Skin of body (tissue), 3 donors: Measurements from ENCODE around the gene PCNX1. TPM values are rescaled to one million over a fixed set of nuclear protein-coding genes. Genes with fewer than 3 reads are reported as not detected.

Source experiments
- DNase-seq: peaks from one replicate; lab custom pipeline; 2025; lab: John Stamatoyannopoulos, UW
- small RNA-seq: library from RNA; depleted of rRNA; stranded (forward); fragments of <200 nt; gene quantifications from one replicate; pipeline ENCODE3, GENCODE V24; 2014; ENCODE audit warnings: low replicate concordance
- total RNA-seq: library from RNA; depleted of rRNA; stranded (reverse); fragments of >200 nt; gene quantifications from one replicate; pipeline ENCODE4 v1.2.3, GENCODE V29; 2014

Gene PCNX1
- total RNA-seq, 1 donor from 2014 or later = 79.1 TPM

GRCh38 chr14:71148627-71149026 lies 241.4 kb downstream of the PCNX1 start:
- no peak for DNase-seq

GRCh38 chr14:71150737-71151136 lies 243.5 kb downstream of the PCNX1 start:
- no peak for DNase-seq

GRCh38 chr14:71155743-71156142 lies 248.5 kb downstream of the PCNX1 start:
- DNase-seq = no peak

GRCh38 chr14:71163050-71163841 lies 256.0 kb downstream of the PCNX1 start:
- no peak for DNase-seq

GRCh38 chr14:71163842-71164629 lies 256.8 kb downstream of the PCNX1 start:
- DNase-seq = no peak

Small RNA genes lying within 50 kb of the gene (small RNA-seq; reads per million reads assigned to genes)
- gene AC005230.1 (not detected), gene GTF3AP2 (not detected)

Other genes starting within 250 kb of the PCNX1 start
- 6.9 TPM for gene MAP3K9, start 97.9 kb upstream of the PCNX1 start, total RNA-seq